H9 (cell line): Measurements from ENCODE around the gene COPS9. TPM values are rescaled to one million over a fixed set of nuclear protein-coding genes. Genes with fewer than 3 reads are reported as not detected.

Experiments
- DNase-seq: peaks from one replicate; pipeline ENCODE4 v3.0.0-alpha.2; 2017
- H2AFZ ChIP-seq: one replicate; pipeline ENCODE4 v1.6.1; 2013; ENCODE audit warnings: mild to moderate bottlenecking, low read length, control low read depth, moderate library complexity
- H2AK5ac ChIP-seq: 2 replicates; pipeline ENCODE4 v1.6.1; 2013; ENCODE audit warnings: low read length, control low read depth, mixed read lengths; ENCODE audit not compliant: insufficient read length
- H2BK120ac ChIP-seq: one replicate; pipeline ENCODE4 v1.6.1; 2013; ENCODE audit warnings: low read depth, mild to moderate bottlenecking, low read length, control low read depth, inconsistent platforms; ENCODE audit not compliant: poor library complexity, severe bottlenecking
- H2BK12ac ChIP-seq: 2 replicates; pipeline ENCODE4 v1.6.1; 2013; ENCODE audit warnings: low read length, control low read depth, mixed read lengths, low read depth; ENCODE audit not compliant: insufficient read length
- H2BK15ac ChIP-seq: 2 replicates; pipeline ENCODE4 v1.6.1; 2013; ENCODE audit warnings: low read depth, low read length, control low read depth
- H2BK20ac ChIP-seq: one replicate; pipeline ENCODE4 v1.6.1; 2013; ENCODE audit warnings: low read depth, mild to moderate bottlenecking, low read length, control low read depth, inconsistent platforms; ENCODE audit not compliant: poor library complexity, severe bottlenecking
- H2BK5ac ChIP-seq: 2 replicates; pipeline ENCODE4 v1.6.1; 2013; ENCODE audit warnings: low read length, control low read depth, mixed read lengths; ENCODE audit not compliant: insufficient read length
- H3K14ac ChIP-seq: 2 replicates; pipeline ENCODE4 v1.6.1; 2013; ENCODE audit warnings: low read length, control low read depth; ENCODE audit not compliant: insufficient read depth
- H3K18ac ChIP-seq: 2 replicates; pipeline ENCODE4 v1.6.1; 2013; ENCODE audit warnings: low read depth, mild to moderate bottlenecking, mixed read lengths, low read length, control low read depth; ENCODE audit not compliant: insufficient read length
- H3K23ac ChIP-seq: 2 replicates; pipeline ENCODE4 v1.6.1; 2013; ENCODE audit warnings: low read length, control low read depth, mixed read lengths, low read depth; ENCODE audit not compliant: insufficient read length
- H3K23me2 ChIP-seq: 2 replicates; pipeline ENCODE4 v1.6.1; 2013; ENCODE audit warnings: low read depth, mild to moderate bottlenecking, mixed read lengths, low read length, control low read depth; ENCODE audit not compliant: insufficient read length, poor library complexity, severe bottlenecking
- H3K27ac ChIP-seq: 2 replicates; pipeline ENCODE4 v1.5.1; 2013; ENCODE audit warnings: low read length, control low read depth, mixed read lengths, low read depth; ENCODE audit not compliant: insufficient read length
- H3K27me3 ChIP-seq: 2 replicates; pipeline ENCODE4 v1.6.1; 2013; ENCODE audit warnings: low read length, control low read depth, inconsistent platforms; ENCODE audit not compliant: insufficient read depth
- H3K4ac ChIP-seq: 2 replicates; pipeline ENCODE4 v1.6.1; 2013; ENCODE audit warnings: low read depth, mild to moderate bottlenecking, control low read depth, inconsistent platforms, low read length, moderate library complexity
- H3K4me1 ChIP-seq: 2 replicates; pipeline ENCODE4 v1.6.1; 2013; ENCODE audit warnings: low read length, control low read depth, inconsistent platforms; ENCODE audit not compliant: insufficient read depth
- H3K4me2 ChIP-seq: 2 replicates; pipeline ENCODE4 v1.6.1; 2013; ENCODE audit warnings: low read length, control low read depth, mixed read lengths; ENCODE audit not compliant: insufficient read length, insufficient read depth
- H3K56ac ChIP-seq: 2 replicates; pipeline ENCODE4 v1.6.1; 2013; ENCODE audit warnings: low read depth, mild to moderate bottlenecking, mixed read lengths, low read length, control low read depth; ENCODE audit not compliant: insufficient read length
- H3K79me1 ChIP-seq: 2 replicates; pipeline ENCODE4 v1.6.1; 2013; ENCODE audit warnings: low read depth, mild to moderate bottlenecking, moderate library complexity, low read length, control low read depth, inconsistent platforms; ENCODE audit not compliant: insufficient read depth, poor library complexity, severe bottlenecking
- H3K79me2 ChIP-seq: 2 replicates; pipeline ENCODE4 v1.6.1; 2013; ENCODE audit warnings: low read length, control low read depth, inconsistent platforms; ENCODE audit not compliant: insufficient read depth
- H3K9ac ChIP-seq: 2 replicates; pipeline ENCODE4 v1.6.1; 2013; ENCODE audit warnings: low read length, control low read depth, mixed read lengths; ENCODE audit not compliant: insufficient read length; ENCODE audit errors: extremely low read depth
- H3K9me3 ChIP-seq: one replicate; pipeline ENCODE4 v1.6.1; 2013; ENCODE audit warnings: low read depth, low read length, inconsistent platforms; ENCODE audit not compliant: control insufficient read depth
- H3T11ph ChIP-seq: one replicate; pipeline ENCODE4 v1.6.1; 2013; ENCODE audit warnings: mild to moderate bottlenecking, low read length, control low read depth, inconsistent platforms
- H4K20me1 ChIP-seq: one replicate; pipeline ENCODE4 v1.6.1; 2013; ENCODE audit not compliant: control insufficient read depth, insufficient read length, insufficient read depth
- H4K5ac ChIP-seq: 2 replicates; pipeline ENCODE4 v1.6.1; 2013; ENCODE audit warnings: low read depth, mild to moderate bottlenecking, mixed read lengths, low read length, control low read depth; ENCODE audit not compliant: insufficient read length
- H4K8ac ChIP-seq: replicated peaks from 2 replicates; pipeline ENCODE4 v1.6.1; 2013; ENCODE audit warnings: low read length, control low read depth, mixed read lengths, low read depth; ENCODE audit not compliant: insufficient read length
- H4K91ac ChIP-seq: 2 replicates; pipeline ENCODE4 v1.6.1; 2013; ENCODE audit warnings: low read depth, mild to moderate bottlenecking, moderate library complexity, mixed read lengths, low read length, control low read depth; ENCODE audit not compliant: insufficient read length
- H3K27ac Mint-ChIP-seq, 3 experiments: 2 replicates in 2 of 3; 3 replicates in 1 of 3; pipeline ENCODE4 v1.8.0; 2020 to 2021; ENCODE audit warnings: mixed read lengths in 3 of 3, mild to moderate bottlenecking in 1 of 3, moderate library complexity in 1 of 3
- H3K27me3 Mint-ChIP-seq: 2 replicates; pipeline ENCODE4 v1.8.0; 2021; ENCODE audit warnings: low read depth, mild to moderate bottlenecking, moderate library complexity, mixed read lengths
- H3K36me3 Mint-ChIP-seq, 3 experiments: 2 replicates in 2 of 3; 3 replicates in 1 of 3; pipeline ENCODE4 v1.8.0; 2020 to 2021; ENCODE audit warnings: low read depth in 3 of 3, mixed read lengths in 3 of 3; ENCODE audit not compliant: insufficient read depth in 1 of 3
- H3K4me1 Mint-ChIP-seq, 2 experiments: 2 replicates each; pipeline ENCODE4 v1.8.0; 2020; ENCODE audit warnings: mixed read lengths in 2 of 2
- H3K4me3 Mint-ChIP-seq, 2 experiments: 2 replicates in 1 of 2; 3 replicates in 1 of 2; pipeline ENCODE4 v1.8.0; 2020 to 2021; ENCODE audit warnings: mild to moderate bottlenecking in 2 of 2, mixed read lengths in 2 of 2, moderate library complexity in 1 of 2
- H3K9me3 Mint-ChIP-seq, 2 experiments: 2 replicates in 1 of 2; 3 replicates in 1 of 2; pipeline ENCODE4 v1.8.0; 2020; ENCODE audit warnings: mild to moderate bottlenecking in 2 of 2, mixed read lengths in 2 of 2, moderate library complexity in 1 of 2
- CTCF ChIP-seq: fragments of 200-600 bp; sonication (generic); conservative IDR thresholded peaks from 3 replicates; pipeline ENCODE4 v1.8.0; 2021; ENCODE audit warnings: antibody characterized with exemption, mild to moderate bottlenecking
- WGBS: extraction: QIAGEN DNeasy Blood & Tissue Kit; methylation state at CpG from one replicate; pipeline ENCODE4 v1.1.7; 2013; ENCODE audit warnings: missing lambda C conversion rate, low lambda C conversion rate, mixed read lengths; ENCODE audit not compliant: insufficient read length; ENCODE audit errors: extremely low coverage; 5-methylcytosine and 5-hydroxymethylcytosine counted together
- total RNA-seq: library from RNA; stranded (reverse); gene quantifications from 2 replicates; pipeline ENCODE4 v1.2.1, GENCODE V29; 2021

Gene COPS9
- total RNA-seq, 1 experiment from 2014 or later: 142 TPM

GRCh38 chr2:240134466-240134865 is 1.6 kb downstream of the COPS9 start:
- Histone ChIP-seq H3K9me3 (no peaks in the 10 kb centered on the region), H3K14ac (no peak overlapping the region), H2BK20ac (no peak overlapping the region), H2AK5ac (no peak overlapping the region), H4K5ac (no peak overlapping the region), H3T11ph (no peak overlapping the region), H3K23me2 (peaks cover 7% of the 10 kb centered on the region), H3K56ac (no peak overlapping the region), H2BK15ac (no peak overlapping the region), H2BK120ac (no peak overlapping the region), H3K4me2 (peak overlapping the region; percentile 92), H3K23ac (no peak overlapping the region), H3K27ac (no peak overlapping the region), H3K79me2 (peaks cover 13% of the 10 kb centered on the region; the same call in 1 of the 2 replicates), H2BK5ac (no peak overlapping the region), H3K79me1 (no peaks in the 10 kb centered on the region), H3K27me3 (no peaks in the 10 kb centered on the region; the same call in 1 of the 2 replicates), H4K20me1 (no peaks in the 10 kb centered on the region), H3K9ac (no peak overlapping the region), H3K4ac (no peak overlapping the region), H3K18ac (no peak overlapping the region), H2BK12ac (no peak overlapping the region), H4K91ac (no peak overlapping the region), H2AFZ (no peak overlapping the region), H4K8ac (no peak overlapping the region), H3K4me1 (no peaks in the 10 kb centered on the region; the same call in 1 of the 2 replicates)
- H3K4me3 Mint-ChIP-seq: peak overlapping the region; percentile 95 to 98
- H3K36me3 Mint-ChIP-seq: peaks cover 28 to 46% (median 45%) of the 10 kb centered on the region in 3 experiments
- TF ChIP-seq CTCF: no peak
- peaks cover 18% of the 10 kb centered on the region for H3K27me3 Mint-ChIP-seq
- no peaks in the 10 kb centered on the region for H3K9me3 Mint-ChIP-seq
- H3K27ac Mint-ChIP-seq: peak overlapping the region in 1 of 3 experiments; percentile 64; a peak in 2 of 7 replicates
- peaks cover 15 to 23% of the 10 kb centered on the region in 2 experiments for H3K4me1 Mint-ChIP-seq
- DNase-seq: peak; percentile 17
- no CpG with 5 or more reads among the region's 6 CpGs for WGBS
